ENCODE measurements around the gene VHLL. TPM values are rescaled to one million over a fixed set of nuclear protein-coding genes. Genes with fewer than 3 reads are reported as not detected.

The VHLL gene
- total RNA-seq, 1 experiment from 2014 or later = not detected

- Histone ChIP-seq H3K4ac (ENCODE audit: low read depth, low read length) (no peak overlapping the region), H3T11ph (ENCODE audit: low read length) (no peak overlapping the region), H2BK5ac (ENCODE audit: insufficient read length, low read length) (no peak overlapping the region), H3K4me2 (ENCODE audit: insufficient read depth, insufficient read length, low read length) (peak overlapping the region; percentile 93), H3K4me1 (ENCODE audit: insufficient read depth, low read length) (no peaks in the 10 kb centered on the region), H2AFZ (ENCODE audit: low read length) (no peak overlapping the region), H3K14ac (ENCODE audit: insufficient read depth, low read length) (no peak overlapping the region), H4K5ac (ENCODE audit: insufficient read length, low read depth, low read length) (no peak overlapping the region), H2BK120ac (ENCODE audit: low read depth, low read length, poor library complexity, severe bottlenecking) (no peak overlapping the region), H4K20me1 (ENCODE audit: control insufficient read depth, insufficient read depth, insufficient read length) (no peaks in the 10 kb centered on the region), H3K56ac (ENCODE audit: insufficient read length, low read depth, low read length) (no peak overlapping the region), H3K18ac (ENCODE audit: insufficient read length, low read depth, low read length) (no peak overlapping the region), H4K91ac (ENCODE audit: insufficient read length, low read depth, low read length) (no peak overlapping the region), H2BK20ac (ENCODE audit: low read depth, low read length, poor library complexity, severe bottlenecking) (no peak overlapping the region), H3K27ac (ENCODE audit: insufficient read length, low read depth, low read length) (no peak overlapping the region), H3K23ac (ENCODE audit: insufficient read length, low read depth, low read length) (no peak overlapping the region), H3K9me3 (ENCODE audit: control insufficient read depth, low read depth, low read length) (no peaks in the 10 kb centered on the region), H2BK12ac (ENCODE audit: insufficient read length, low read depth, low read length) (no peak overlapping the region), H4K8ac (replicated peaks; ENCODE audit: insufficient read length, low read depth, low read length) (no peak overlapping the region), H3K79me2 (ENCODE audit: insufficient read depth, low read length) (peaks cover 22% of the 10 kb centered on the region), H2BK15ac (ENCODE audit: low read depth, low read length) (no peak overlapping the region), H3K23me2 (ENCODE audit: insufficient read length, low read depth, low read length, poor library complexity, severe bottlenecking) (peaks cover 12% of the 10 kb centered on the region), H2AK5ac (ENCODE audit: insufficient read length, low read length) (no peak overlapping the region), H3K9ac (ENCODE audit: extremely low read depth, insufficient read length, low read length) (peak overlapping the region; percentile 92), H3K79me1 (ENCODE audit: insufficient read depth, low read depth, low read length, poor library complexity, severe bottlenecking) (peaks cover 5% of the 10 kb centered on the region), H3K27me3 (ENCODE audit: insufficient read depth, low read length) (no peaks in the 10 kb centered on the region)
- TF ChIP-seq, protein P1, sequence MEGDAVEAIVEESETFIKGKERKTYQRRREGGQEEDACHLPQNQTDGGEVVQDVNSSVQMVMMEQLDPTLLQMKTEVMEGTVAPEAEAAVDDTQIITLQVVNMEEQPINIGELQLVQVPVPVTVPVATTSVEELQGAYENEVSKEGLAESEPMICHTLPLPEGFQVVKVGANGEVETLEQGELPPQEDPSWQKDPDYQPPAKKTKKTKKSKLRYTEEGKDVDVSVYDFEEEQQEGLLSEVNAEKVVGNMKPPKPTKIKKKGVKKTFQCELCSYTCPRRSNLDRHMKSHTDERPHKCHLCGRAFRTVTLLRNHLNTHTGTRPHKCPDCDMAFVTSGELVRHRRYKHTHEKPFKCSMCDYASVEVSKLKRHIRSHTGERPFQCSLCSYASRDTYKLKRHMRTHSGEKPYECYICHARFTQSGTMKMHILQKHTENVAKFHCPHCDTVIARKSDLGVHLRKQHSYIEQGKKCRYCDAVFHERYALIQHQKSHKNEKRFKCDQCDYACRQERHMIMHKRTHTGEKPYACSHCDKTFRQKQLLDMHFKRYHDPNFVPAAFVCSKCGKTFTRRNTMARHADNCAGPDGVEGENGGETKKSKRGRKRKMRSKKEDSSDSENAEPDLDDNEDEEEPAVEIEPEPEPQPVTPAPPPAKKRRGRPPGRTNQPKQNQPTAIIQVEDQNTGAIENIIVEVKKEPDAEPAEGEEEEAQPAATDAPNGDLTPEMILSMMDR (conservative IDR thresholded peaks at IDR 0.05) = no peak
- no peak for DNase-seq
- no CpG with 5 or more reads among the region's 8 CpGs for WGBS (ENCODE audit: extremely low coverage, insufficient read length, low lambda C conversion rate)
- Mint-ChIP-seq H3K36me3 (ENCODE audit: insufficient read depth in 1 of 3, low read depth in 3 of 3) (peaks cover 24 to 33% (median 27%) of the 10 kb centered on the region in 3 experiments; a peak in 6 of 7 replicates), H3K27me3 (ENCODE audit: low read depth) (no peaks in the 10 kb centered on the region; the same call in 1 of the 2 replicates), H3K4me1 (peaks cover 24 to 29% of the 10 kb centered on the region in 2 experiments), H3K9me3 (no peaks in the 10 kb centered on the region), H3K4me3 (peak overlapping the region; percentile 97 to 98), H3K27ac (peak overlapping the region in 1 of 3 experiments; percentile 97; a peak in 1 of 7 replicates)
Measured at GRCh38 chr1:156281281-156281680, 17.8 kb downstream of the VHLL start.
